Prostate gland (tissue), 2 donors: Measurements from ENCODE around the gene TMEM204. TPM values are rescaled to one million over a fixed set of nuclear protein-coding genes. Genes with fewer than 3 reads are reported as not detected.

Experiments
- DNase-seq: peaks from one replicate; pipeline ENCODE4 v3.0.0-alpha.2; 2019; ENCODE audit warnings: low spot score
- H3K27ac ChIP-seq, 2 donors: fragments of 200-600 bp; sonication (generic); 2 replicates each; pipeline ENCODE4 v1.5.1; 2017 to 2019
- H3K27me3 ChIP-seq: fragments of 200-600 bp; sonication (generic); replicated peaks from 2 replicates; pipeline ENCODE4 v1.5.1; 2019; ENCODE audit not compliant: insufficient read depth
- H3K36me3 ChIP-seq, 2 donors: fragments of 200-600 bp; sonication (generic); 1 replicate in 1 of 2; 2 replicates in 1 of 2; pipeline versions ENCODE4 v1.5.1 to v1.8.1; 2017 to 2019
- H3K4me1 ChIP-seq: fragments of 200-600 bp; sonication (generic); replicated peaks from 2 replicates; pipeline ENCODE4 v1.5.1; 2019
- H3K4me3 ChIP-seq, 2 donors: fragments of 200-600 bp; sonication (generic); 2 replicates each; pipeline ENCODE4 v1.5.1; 2017 to 2019
- H3K9me3 ChIP-seq: fragments of 200-600 bp; sonication (generic); 2 replicates; pipeline ENCODE4 v1.5.1; 2017
- CTCF ChIP-seq, 4 experiments: fragments of 200-600 bp in 2 of 4; fragments of 450-650 bp in 2 of 4; sonication (generic) in 2 of 4; IDR thresholded peaks; 1 replicate in 3 of 4; 2 replicates in 1 of 4; pipeline ENCODE4 v1.5.1; 2016 to 2019; ENCODE audit warnings: antibody characterized with exemption in 4 of 4, mild to moderate bottlenecking in 2 of 4, moderate library complexity in 2 of 4
- POLR2A ChIP-seq: fragments of 450-650 bp; IDR thresholded peaks from one replicate; pipeline ENCODE4 v1.6.1; 2016; ENCODE audit warnings: antibody characterized with exemption, mild to moderate bottlenecking
- POLR2AphosphoS5 ChIP-seq: sonication (generic); formaldehyde crosslinking; IDR thresholded peaks from one replicate; pipeline ENCODE4 v1.6.1; 2017; ENCODE audit warnings: antibody characterized with exemption
- WGBS: methylation state at CpG from one replicate; pipeline ENCODE4 v1.1.5; 2018; 5-methylcytosine and 5-hydroxymethylcytosine counted together
- intact Hi-C: fragments of 100-400 bp; cut with DNase I; formaldehyde crosslinking; loops from one replicate; pipeline ENCODE4 v1.14.2; 2022
- total RNA-seq, 2 donors: library from RNA; depleted of rRNA; stranded (reverse); fragments of >200 nt; gene quantifications; one replicate each; pipeline ENCODE4 v1.1.0, GENCODE V29; 2016

Gene TMEM204
- total RNA-seq, 2 donors from 2014 or later: 20.7 to 33.9 TPM

GRCh38 chr16:1511662-1512569 lies 21.6 kb upstream of the TMEM204 start:
- 82% methylated on average over 30 of the region's 30 CpGs for WGBS
- no peak for TF ChIP-seq CTCF (IDR thresholded peaks at IDR 0.05)
- no peaks in the 10 kb centered on the region for H3K4me1 ChIP-seq
- intact Hi-C loops: no loop called here
- H3K27ac ChIP-seq: no peak overlapping the region
- no peak overlapping the region for H3K4me3 ChIP-seq
- no peaks in the 10 kb centered on the region for H3K27me3 ChIP-seq
- DNase-seq: no peak
- H3K9me3 ChIP-seq: no peaks in the 10 kb centered on the region
- no peaks in the 10 kb centered on the region for H3K36me3 ChIP-seq

GRCh38 chr16:1512774-1513173 lies 20.7 kb upstream of the TMEM204 start:
- Histone ChIP-seq H3K4me3 (no peak overlapping the region), H3K9me3 (no peaks in the 10 kb centered on the region), H3K36me3 (no peaks in the 10 kb centered on the region), H3K4me1 (no peaks in the 10 kb centered on the region), H3K27ac (no peak overlapping the region), H3K27me3 (no peaks in the 10 kb centered on the region)
- DNase-seq: no peak
- TF ChIP-seq POLR2A (no peak), POLR2AphosphoS5 (no peak), CTCF (IDR thresholded peaks at IDR 0.05) (no peak)
- WGBS: 92% methylated on average over 15 of the region's 15 CpGs
- intact Hi-C loops: no loop called here

- no peak overlapping the region for H3K27ac ChIP-seq
- H3K9me3 ChIP-seq: no peaks in the 10 kb centered on the region
- 97% methylated on average over 3 of the region's 3 CpGs for WGBS
- no peaks in the 10 kb centered on the region for H3K36me3 ChIP-seq
- TF ChIP-seq POLR2A: no peak
- no peak for TF ChIP-seq CTCF (IDR thresholded peaks at IDR 0.05)
- TF ChIP-seq POLR2AphosphoS5: no peak
- H3K27me3 ChIP-seq: no peaks in the 10 kb centered on the region
- DNase-seq: no peak
- H3K4me3 ChIP-seq: no peak overlapping the region
- intact Hi-C loops: no loop called here
- no peaks in the 10 kb centered on the region for H3K4me1 ChIP-seq
Observed at GRCh38 chr16:1514507-1514906, 19.0 kb upstream of the TMEM204 start.

DNA sequence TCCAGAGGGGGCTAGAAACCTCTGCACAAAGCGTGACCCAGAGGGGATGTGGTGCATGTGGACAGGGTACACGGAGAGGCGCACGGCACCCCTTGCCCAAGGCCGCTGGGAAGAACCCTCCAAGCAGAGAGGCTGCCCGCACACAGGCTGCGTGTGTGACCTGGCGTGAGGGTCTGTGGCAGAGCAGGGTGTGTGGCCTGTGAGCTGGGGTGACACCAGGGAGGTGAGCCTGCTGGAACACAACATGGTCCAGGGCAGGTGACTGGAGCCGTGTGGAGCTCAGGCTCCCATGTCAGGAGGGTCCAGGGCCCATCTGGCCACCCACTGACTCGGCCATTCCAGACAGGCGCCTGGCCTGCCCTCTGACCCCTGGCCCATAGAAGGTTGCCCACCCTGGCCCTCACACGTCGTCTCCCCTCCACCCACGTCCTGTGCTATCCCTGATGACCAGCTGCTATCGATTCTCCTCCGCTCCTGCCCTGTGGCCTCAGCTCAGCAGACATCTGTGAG lies 14.8 kb upstream of the TMEM204 start:
- intact Hi-C loops: no loop called here
- Histone ChIP-seq H3K4me3 (no peak overlapping the region), H3K27ac (no peak overlapping the region), H3K4me1 (no peaks in the 10 kb centered on the region), H3K27me3 (no peaks in the 10 kb centered on the region), H3K36me3 (peaks cover 0 to 8% of the 10 kb centered on the region in 2 donors), H3K9me3 (no peaks in the 10 kb centered on the region)
- WGBS: 90% methylated on average over 15 of the region's 16 CpGs
- no peak for DNase-seq
- TF ChIP-seq POLR2AphosphoS5: no peak
- no peak for TF ChIP-seq CTCF (IDR thresholded peaks at IDR 0.05)
- TF ChIP-seq POLR2A: no peak

DNA sequence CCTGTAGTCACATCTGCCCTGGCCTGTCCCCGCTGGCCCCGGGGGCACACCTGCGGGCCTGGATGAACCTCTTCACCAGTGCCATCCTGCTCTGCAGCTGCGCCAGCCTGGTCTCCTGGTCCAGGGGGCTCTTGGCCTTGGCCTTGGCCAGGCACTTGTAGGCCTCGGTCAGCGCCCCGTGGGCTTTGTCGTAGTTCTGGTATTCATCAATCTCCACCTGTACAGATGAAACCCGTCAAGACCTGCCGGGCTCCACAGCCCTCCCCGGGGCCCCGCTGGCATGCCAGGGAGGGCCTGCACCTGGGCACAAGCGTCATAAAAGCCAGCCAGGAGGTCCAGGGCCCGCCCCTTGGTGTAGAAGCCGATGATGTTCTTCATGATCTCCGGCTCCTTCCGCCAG lies 13.6 kb upstream of the TMEM204 start:
- intact Hi-C loops: no loop called here
- Histone ChIP-seq H3K4me1 (no peaks in the 10 kb centered on the region), H3K27me3 (no peaks in the 10 kb centered on the region), H3K4me3 (no peak overlapping the region), H3K9me3 (no peaks in the 10 kb centered on the region), H3K36me3 (peaks cover 0 to 10% of the 10 kb centered on the region in 2 donors), H3K27ac (no peak overlapping the region)
- WGBS: 84% methylated on average over 17 of the region's 17 CpGs
- TF ChIP-seq POLR2AphosphoS5: no peak
- DNase-seq: no peak
